ENCODE data around the gene DROSHA.

Gene DROSHA

DNA sequence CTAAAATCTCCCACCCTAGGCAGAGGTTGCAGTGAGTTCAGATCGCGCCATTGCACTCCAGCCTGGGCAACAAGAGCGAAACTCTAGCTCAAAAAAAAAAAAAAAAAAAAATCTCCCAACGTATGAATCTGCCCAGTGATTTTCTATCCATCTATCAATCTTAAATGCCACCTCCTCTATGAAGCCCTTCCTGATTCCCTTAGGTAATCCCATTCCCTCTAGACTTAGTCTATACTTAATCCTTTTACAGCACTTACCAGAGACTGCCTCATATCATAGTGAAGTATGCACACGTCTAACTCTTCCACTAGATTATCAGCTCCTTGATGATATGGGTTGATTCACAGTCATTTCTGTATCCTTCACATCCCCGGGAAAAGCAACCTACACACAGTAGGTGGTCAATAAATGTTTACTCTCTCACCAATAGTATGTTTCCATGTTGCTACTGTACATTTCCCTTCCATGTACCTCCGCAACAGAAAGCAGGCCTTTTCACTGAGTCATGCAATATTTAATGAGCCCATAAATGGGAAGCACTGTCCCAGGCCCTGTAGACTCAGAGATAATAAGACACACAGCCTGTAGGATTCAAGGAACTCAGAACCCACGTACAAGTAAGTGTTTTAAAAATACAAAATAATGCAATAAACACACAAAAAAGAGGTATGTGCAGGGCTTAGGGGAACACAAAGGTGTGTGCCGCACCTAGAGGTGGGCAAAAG is 1.2 kb downstream of the DROSHA start:
- no peak for DNase-seq (ENCODE audit: low spot score)

DNA sequence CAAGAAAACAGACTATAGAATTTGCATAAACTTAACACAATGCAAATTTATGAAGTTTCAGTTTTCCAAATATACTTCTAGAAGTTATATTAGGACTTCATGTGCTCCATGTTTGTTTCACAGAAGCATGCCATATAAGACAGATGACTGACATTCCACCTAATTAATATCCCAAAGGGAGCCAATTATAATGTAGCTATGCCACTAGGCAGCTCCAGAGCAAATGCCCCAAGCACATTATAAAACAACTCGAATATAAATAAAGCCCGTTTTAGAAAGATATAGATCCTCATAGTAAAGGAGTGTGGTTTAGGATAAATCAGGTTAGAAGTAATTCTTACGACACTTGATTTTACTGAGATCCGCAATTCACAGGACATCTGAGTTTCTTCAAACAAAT is 8.9 kb downstream of the DROSHA start:
- DNase-seq (ENCODE audit: low spot score): no peak

DNA sequence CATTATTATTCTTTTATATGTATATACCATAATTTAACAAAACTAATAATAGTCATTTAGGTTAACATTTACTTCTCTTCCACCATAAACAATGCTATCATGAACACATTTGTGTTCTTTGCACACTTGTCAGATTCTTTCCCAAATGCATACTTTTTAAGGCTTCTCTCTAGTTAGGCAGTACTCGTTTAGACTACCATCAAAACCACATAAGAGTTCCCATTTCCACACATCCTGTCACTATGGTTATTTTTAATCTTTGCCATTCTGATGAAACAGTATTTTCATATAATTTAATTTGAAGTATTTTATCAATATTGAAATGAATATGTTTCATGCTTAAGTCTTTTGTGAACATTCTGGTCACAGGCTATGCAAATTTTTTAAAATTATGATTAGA is 15.1 kb downstream of the DROSHA start:
- DNase-seq (ENCODE audit: low spot score): no peak

DNA sequence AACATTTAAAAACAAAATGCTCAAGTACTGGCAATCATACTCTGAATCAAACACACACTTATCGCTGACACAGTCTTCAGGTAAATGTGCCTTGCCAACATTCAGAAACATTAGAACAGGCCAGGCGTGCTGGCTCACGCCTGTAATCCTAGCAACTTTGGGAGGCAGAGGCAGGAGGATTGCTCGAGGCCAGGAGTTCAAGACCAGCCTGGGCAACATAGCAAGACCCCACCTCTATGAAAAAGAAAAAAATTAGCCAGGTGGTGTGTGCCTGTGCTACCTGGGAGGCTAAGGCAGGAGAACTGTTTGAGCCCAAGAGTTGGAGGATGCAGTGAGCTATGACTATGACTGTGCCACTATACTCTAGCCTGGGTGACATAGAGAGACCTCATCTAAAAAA is 20.6 kb downstream of the DROSHA start:
- DNase-seq (ENCODE audit: low spot score): no peak

DNA sequence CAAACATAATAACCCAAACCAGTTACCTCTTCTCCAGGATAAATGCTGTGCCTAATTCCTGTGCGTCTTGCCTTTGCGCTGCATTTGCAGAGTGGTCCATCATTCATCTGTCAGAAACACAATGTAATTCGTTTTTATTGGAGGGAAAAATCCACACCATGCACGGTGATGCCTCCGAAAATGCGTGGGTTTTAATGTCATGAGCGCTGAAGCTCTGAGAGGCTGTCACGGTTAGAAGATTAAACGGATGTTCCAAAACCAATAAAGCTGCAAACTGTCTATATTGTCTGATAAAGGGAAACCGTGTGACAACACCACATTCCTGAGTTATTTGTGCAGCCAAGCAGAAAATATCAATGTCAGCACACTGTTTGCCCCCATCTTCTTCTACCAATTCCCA is 27.4 kb downstream of the DROSHA start:
- DNase-seq (ENCODE audit: low spot score): no peak

DNA sequence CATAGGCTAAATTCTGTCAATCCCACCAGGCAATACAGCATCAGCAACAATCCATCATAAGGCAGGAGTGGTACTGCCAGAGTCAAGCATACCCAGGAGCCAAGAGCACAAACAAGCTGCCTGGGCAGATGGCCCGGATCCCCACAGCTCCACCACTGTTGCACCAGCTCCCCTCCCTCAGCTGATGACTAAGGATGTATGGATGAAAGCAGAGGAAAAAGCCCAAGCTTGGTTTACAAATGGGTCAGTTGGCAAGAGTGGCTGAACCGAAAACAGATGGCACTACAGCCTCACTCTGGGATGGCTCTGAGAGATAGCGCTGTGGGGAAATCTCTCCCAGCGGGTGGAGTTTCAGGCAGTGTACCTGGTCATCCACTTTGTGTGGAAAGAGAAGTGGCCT is 29.4 kb downstream of the DROSHA start:
- DNase-seq (ENCODE audit: low spot score): no peak

DNA sequence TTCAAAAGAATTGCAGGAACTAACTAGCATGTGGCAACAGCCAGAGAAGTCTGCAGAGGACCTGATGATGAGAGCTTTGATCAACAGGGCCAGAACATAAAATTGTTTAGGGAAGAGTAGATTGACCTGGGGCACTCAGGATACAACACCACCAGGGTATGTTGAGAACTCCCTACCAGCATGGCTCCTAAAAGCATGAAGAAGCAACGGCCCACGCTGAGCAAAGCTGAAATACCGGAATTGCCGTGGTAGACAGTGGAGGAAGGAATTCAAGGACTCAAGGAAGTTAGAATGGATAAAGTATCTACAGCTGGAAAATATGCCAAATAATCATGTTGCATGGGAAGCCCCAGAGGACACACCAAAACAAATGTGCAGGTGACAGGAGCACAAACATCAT is 31.6 kb downstream of the DROSHA start:
- DNase-seq (ENCODE audit: low spot score): no peak

DNA sequence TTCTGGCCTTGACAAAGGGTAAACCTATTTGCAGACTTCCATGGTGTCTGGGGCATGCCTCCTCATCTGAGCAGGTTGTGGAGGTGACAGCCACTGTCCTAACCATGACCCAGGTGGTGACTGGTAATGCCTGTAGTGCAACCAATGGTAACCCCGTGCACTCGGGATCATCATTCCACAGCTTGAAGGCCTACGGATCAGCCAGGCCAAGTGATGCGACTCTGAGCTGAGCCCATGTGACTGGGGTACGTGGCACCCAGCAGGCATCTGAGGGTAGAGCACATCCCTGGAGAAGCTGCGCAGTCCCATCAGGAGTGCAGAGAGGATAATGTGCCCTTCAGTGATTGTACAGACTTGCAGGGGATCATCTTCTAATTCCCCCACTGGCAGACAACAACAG is 35.0 kb downstream of the DROSHA start:
- DNase-seq (ENCODE audit: low spot score): no peak

DNA sequence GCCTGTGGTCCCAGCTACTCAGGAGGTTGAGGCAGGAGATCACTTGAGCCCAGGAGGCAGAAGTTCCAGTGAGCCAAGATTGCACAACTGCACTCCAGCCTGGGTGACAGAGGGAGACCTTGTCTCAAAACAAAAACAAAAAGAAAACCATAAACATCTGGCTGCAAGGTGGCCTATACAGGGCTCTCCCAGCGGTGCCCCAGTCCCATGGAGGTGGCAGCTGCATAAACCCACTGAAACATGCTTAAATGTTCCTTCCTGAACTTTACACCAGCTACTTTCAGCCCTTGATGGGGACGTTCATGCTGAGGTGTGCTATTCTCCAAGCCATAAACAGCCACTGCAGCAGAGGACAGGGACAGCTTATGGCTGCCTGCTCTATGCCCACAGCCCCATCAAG is 35.6 kb downstream of the DROSHA start:
- DNase-seq (ENCODE audit: low spot score): no peak

DNA sequence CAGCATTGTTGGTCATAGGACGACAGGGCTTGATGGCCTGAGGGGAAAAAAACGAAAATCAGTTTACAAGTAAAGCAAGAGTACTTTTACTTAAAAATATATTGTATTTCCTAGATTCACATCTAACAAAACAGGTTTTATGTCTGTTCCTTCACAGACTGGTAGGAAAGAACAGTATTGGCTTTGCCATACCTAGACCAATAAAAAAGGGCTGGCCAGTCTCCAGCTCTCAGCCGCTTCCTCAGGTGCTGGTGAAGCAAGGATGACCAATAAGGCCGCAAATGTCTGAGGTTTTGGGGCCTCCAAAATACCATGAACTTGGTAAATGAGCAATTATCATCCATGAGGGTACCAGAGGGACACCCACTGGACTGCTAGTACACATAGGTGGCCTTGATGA is 36.6 kb downstream of the DROSHA start:
- DNase-seq (ENCODE audit: low spot score): no peak

DNA sequence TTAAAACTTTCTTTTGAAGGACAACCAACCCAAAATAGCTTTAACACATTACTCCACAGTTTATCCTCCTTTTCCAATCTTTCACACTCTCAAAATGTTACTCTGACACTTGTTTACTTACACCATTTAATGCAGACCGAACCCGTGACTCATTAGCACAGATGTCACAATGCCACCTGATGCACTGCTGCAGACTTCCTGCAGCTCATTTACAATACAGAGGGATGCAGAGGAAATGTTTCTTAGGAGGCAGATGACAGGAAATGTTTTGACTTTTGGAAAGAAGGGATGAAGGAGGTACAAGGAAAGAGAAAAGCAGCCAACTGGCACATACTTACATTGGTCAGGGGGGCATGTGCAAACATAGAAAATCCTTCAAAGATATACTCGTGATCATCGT is 39.0 kb downstream of the DROSHA start:
- DNase-seq (ENCODE audit: low spot score): no peak

DNA sequence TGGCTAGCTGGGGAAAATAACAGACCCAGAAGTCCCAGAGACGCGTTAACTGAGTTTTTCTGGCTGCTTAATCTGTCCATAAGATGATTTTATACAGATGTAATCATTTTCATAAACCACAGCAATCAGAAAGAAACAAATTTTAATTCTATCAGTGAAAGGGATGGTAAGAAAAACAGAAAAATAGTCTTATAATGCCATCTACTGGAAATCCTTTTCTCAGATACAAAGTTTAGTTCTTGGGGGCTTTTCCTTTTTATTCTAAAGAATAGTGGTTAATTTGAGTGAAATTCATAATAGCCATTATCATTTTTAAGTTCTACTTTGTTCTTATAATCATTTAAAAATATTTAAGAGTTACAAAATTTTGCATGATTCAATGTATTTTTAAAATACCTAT is 44.4 kb downstream of the DROSHA start:
- DNase-seq (ENCODE audit: low spot score): no peak

DNA sequence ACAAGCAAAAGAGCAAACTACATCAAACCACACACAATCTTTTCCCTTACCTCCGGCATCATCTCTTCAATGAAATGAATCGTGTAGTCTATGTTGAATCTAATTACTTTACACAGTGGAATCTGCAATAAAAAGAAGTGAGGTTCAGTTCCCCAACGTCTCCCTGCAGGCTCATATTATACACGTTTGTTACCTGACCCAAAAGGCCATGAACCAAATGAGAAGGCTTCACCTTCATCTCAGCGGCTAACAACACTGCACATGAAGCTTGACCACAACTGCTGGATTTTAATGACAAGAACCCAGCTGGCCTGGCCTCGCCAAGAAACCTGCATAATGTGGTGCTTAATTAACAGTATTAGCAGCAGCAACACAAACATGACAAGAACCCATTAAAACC is 45.5 kb downstream of the DROSHA start:
- no peak for DNase-seq (ENCODE audit: low spot score)

DNA sequence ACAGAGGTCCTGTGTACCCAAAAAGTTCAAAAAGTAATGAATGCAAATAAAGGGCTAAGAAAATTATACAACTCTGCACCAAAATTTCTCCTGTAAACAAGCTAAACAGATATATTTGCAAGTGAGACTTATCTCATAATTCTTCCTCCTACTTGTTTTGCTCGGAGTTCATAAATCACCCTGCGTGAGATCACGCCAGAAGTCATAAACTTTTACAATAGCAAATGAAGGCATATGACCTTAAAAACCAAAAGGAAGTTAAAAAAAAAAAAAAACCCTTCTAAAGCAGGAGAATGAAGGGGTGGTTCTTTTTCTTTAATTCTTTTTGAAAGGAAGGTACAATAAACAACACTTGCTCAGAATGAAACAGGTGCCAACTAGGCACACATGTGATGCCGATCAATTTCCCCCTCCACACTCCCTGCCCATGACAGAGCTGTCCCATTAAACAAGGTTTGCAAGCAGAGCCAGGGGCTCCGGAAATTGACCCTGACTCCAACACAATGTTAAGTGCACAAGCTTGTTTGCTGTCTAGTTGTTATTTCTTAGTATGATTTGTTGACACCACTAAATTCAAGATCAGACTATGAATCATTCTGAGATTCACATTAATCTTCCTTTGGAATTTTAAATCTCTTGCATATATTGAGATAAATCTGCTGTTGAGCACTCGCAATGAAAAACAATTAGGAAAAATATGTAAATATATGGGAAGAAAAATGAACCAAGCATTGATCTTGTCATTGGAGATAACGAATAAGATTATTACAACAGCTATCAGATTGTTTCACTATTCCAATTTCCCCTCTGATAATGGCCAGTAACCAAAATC is 46.3 kb downstream of the DROSHA start:
- DNase-seq (ENCODE audit: low spot score): no peak

DNA sequence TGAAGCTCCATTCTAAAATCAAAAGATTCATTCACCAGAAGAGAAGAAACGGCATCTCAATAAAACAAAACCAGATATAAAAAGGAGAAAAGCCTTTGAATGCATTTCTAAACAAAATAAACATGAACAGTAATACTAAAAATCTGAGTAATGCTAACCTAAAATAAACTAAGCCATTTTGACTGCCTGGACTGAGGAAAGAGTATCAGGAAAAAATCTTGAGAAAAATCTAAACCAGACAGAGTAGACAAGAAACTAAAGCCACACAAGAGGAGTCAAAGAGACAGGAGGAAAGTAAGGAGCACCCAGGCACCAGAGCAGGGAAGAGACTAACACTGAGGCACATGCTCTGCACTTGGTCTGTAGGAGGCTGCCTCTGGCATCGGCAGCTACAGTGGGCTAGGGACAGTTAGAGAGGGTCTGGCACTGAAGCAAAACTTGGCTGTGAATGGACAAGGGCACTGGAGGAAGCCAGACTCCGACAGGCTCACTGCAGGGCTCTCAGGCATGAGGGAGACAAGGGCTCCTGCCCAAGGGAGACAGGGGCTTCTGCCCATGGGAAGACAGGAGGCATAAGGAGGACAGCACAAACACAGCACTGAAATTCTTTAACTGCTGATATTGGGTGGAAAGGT is 50.2 kb downstream of the DROSHA start:
- no peak for DNase-seq (ENCODE audit: low spot score)

DNA sequence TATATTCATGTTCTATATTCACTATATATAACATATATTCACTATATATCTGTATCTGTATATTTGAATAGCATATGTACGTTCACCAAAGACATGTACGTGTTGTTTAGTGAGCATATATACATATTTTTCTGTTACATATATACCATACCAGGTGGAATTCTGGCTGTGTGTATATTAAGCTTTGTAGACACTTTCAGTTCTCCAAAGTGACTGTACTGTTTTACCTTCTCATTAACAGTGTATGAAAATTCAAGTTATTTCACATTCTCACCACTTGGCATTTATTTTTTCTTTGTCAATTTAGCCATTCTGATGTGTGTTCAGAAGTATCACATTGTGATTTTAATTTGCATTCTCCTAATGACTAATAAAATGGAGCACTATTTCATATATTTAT is 52.2 kb downstream of the DROSHA start:
- DNase-seq (ENCODE audit: low spot score): no peak

DNA sequence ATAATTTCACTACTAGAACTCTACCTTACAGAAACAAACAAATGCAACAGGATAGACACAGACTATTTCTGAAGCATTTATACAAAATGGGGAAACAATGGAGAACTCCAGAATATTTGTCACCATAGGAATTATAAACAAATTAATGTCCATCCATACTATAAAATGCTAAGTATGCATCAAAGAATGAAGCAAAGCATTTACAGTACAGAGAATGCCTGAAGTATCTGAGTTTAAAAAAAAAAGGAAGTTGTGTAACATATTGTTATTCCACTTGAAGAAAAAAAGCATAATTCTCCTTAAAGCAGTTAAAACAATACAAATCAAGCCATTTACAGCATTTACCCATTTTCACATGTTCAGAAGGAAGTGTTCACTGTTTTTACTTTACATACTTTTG is 53.0 kb downstream of the DROSHA start:
- no peak for DNase-seq (ENCODE audit: low spot score)

DNA sequence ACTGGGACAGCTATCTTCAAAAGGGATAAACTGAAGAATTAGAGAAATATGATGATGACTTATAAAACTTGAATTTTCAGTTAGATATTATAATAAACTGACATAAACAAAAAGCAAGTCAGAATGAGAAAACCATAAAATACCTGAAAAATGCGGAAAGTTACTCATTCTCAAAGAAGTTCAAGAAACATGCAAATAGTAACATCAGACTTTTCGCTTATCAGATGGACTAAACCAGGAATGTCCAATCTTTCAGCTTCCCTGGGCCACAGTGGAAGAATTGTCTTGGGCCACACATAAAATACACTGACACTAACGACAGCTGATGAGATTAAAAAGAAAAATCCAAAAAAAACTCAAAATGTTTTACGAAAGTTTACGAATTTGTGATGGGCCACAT is 53.9 kb downstream of the DROSHA start:
- DNase-seq (ENCODE audit: low spot score): no peak

DNA sequence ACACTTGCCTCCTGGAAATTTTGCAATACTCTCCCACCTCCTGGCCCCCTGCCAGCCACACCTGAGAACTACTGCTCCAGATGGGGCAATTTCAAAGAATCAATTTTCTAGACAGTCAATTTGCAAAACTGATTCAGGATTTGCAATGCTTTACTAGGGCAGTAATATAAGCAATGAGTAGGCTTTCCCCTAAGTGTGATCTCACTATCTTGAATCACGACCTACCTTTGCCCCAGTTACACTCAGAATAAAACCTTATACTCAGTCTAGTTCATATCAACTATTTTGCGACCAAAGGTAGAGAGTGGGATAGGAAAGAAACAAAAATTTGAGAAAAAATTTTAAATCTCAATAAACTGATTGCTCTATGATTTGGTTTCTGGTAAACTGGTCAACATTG is 54.4 kb downstream of the DROSHA start:
- no peak for DNase-seq (ENCODE audit: low spot score)

DNA sequence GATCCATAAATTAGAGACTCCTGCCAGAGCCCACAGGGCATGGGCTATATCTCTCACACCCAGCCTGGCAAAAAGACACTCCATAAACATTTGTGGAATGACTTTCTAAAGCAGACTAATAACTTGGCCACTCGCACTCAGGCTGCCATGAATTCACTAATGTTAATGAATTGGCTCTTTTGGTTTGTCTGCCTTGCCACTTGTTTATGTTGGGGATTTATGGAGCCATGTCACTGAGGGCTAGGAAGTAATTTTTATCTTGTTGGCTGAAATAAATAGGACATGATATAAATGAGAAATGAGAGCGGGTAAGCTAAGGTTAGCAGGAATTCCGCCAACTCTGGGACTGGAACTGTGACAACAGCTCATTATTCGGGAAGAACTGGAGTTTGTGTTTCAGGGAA is 55.2 kb downstream of the DROSHA start:
- no peak for DNase-seq (ENCODE audit: low spot score)

DNA sequence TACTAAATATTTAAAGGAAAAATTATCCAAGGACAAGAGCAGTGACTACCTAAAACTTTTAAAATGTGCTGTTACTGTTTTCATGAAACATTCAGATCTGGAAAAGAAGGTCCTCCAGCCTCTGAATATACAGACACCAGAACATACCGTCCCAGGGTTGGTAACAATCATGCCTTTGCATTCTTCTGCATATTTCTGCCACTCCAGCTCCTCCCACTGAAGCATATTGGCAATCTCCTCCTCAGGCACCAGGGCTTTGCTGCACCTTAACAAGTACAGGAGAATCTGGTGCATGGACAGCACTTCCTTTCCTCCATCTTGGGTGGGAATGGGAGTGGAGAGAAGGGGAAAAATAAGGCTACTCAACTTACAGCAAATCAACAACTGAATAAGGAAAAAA is 60.0 kb downstream of the DROSHA start:
- DNase-seq (ENCODE audit: low spot score): no peak

DNA sequence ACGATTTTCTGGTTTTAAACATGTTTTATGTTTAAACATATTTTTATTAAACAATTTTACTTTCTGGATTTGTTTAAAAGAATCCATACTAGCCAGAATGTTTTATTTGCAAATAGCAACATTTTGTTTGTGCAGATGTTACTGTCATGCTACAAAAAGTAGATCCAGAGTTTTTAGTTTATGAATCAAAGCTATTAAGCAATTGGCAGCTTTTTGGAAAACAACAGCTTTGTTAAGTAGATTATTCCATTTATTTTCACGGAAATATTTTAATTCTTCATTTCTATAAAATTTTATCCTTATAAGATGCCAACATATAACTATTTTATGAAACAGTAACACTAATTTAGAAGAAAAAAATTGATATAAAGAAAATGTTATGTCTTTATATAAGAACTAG is 60.9 kb downstream of the DROSHA start:
- no peak for DNase-seq (ENCODE audit: low spot score)

DNA sequence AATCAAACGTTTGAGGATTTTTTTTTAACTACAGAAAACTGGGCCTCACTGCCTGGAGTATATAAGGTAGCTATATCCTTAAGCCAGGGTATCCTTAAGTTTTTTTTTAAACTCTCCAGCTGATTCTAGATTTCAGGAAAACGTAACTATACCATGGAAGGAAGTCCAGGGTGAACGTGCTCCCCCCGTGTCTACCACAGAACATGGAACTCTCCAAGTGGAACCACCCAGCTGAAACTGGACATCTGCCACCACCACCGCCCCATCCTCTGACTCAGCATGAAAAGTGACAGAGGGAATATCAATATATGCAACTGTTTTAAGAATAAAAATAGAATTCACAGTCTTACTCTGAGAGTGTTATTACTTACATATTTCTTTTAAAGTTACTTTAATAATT is 61.3 kb downstream of the DROSHA start:
- DNase-seq (ENCODE audit: low spot score): no peak
